A549 (cell line): ENCODE data around the gene RGS14. TPM values are rescaled to one million over a fixed set of nuclear protein-coding genes. Genes with fewer than 3 reads are reported as not detected.

Experiments used
- ATAC-seq, 2 experiments: fragments of 200-7000 bp in 1 of 2; fragments of >200 bp in 1 of 2; cut with Nextera tagmentation in 1 of 2; cut with Tn5 transposase in 1 of 2; 3 replicates each; pipeline versions ENCODE4 v1.8.0 to v1.9.1; 2018 to 2020; ENCODE audit warnings: mild to moderate bottlenecking in 1 of 2, moderate library complexity in 1 of 2
- CTCF ChIA-PET: fragments of 300-600 bp; sonication (Branson Sonifier 250); formaldehyde crosslinking; extraction: SDS; loops from one replicate; lab custom pipeline; 2021; ENCODE audit warnings: antibody characterized with exemption, inconsistent platforms; lab: Yijun Ruan, JAX
- POLR2A ChIA-PET: fragments of 350-600 bp; formaldehyde crosslinking; extraction: SDS; loops from one replicate; lab custom pipeline; 2021; ENCODE audit warnings: antibody characterized with exemption, inconsistent platforms; lab: Yijun Ruan, JAX
- DNase-seq, 2 experiments: peaks; one replicate each; pipeline versions ENCODE4 v3.0.0 to v3.0.0-alpha.2; 2011 to 2016; ENCODE audit warnings: low read depth in 1 of 2, low spot score in 1 of 2
- FAIRE-seq: peaks from 2 replicates; lab custom pipeline; 2011; peaks lifted over from hg19 to GRCh38; lab: Jason Lieb, UNC
- H3K27ac ChIP-seq, 2 experiments: fragments of >200 bp; sonication (Bioruptor Twin); formaldehyde crosslinking; 3 replicates each; pipeline ENCODE4 v1.5.1; 2016 to 2017
- H3K4me1 ChIP-seq: fragments of >200 bp; sonication (Bioruptor Twin); formaldehyde crosslinking; 3 replicates; pipeline ENCODE4 v1.6.1; 2016
- H3K4me2 ChIP-seq: fragments of >200 bp; sonication (Bioruptor Twin); formaldehyde crosslinking; 3 replicates; pipeline ENCODE4 v1.6.1; 2016
- H3K4me3 ChIP-seq: fragments of >200 bp; sonication (Bioruptor Twin); formaldehyde crosslinking; 3 replicates; pipeline ENCODE4 v1.5.1; 2016
- H3K9me3 ChIP-seq: fragments of >200 bp; sonication (Bioruptor Twin); formaldehyde crosslinking; 3 replicates; pipeline ENCODE4 v1.6.1; 2016
- ATOH8 ChIP-seq: fragments of 250-450 bp; sonication (Bioruptor Pico); IDR thresholded peaks from 2 replicates; pipeline ENCODE4 v1.5.0; 2020; ENCODE audit warnings: low read depth, mild to moderate bottlenecking, moderate library complexity
- BHLHE40 ChIP-seq: IDR thresholded peaks from 2 replicates; pipeline ENCODE4 v1.6.1; 2012; ENCODE audit warnings: low read depth, low read length, inconsistent platforms
- CBX2 ChIP-seq: fragments of 200-600 bp; sonication (generic); IDR thresholded peaks from 2 replicates; pipeline ENCODE4 v1.6.1; 2016; ENCODE audit warnings: low read depth, mild to moderate bottlenecking, borderline replicate concordance
- CBX8 ChIP-seq: fragments of 200-600 bp; sonication (generic); IDR thresholded peaks from 2 replicates; pipeline ENCODE4 v1.6.1; 2016
- CEBPB ChIP-seq, 2 experiments: fragments of >200 bp in 1 of 2; sonication (Bioruptor Twin) in 1 of 2; formaldehyde crosslinking in 1 of 2; IDR thresholded peaks; 2 replicates each; pipeline ENCODE4 v1.6.1; 2012 to 2016
- CHD2 ChIP-seq: fragments of 150-350 bp; IDR thresholded peaks from 2 replicates; pipeline ENCODE4 v1.6.1; 2014; ENCODE audit warnings: low read length; ENCODE audit not compliant: partially characterized antibody
- CHD4 ChIP-seq: fragments of 200-600 bp; sonication (generic); IDR thresholded peaks from 2 replicates; pipeline ENCODE4 v1.6.1; 2016; ENCODE audit warnings: antibody characterized with exemption, mild to moderate bottlenecking, borderline replicate concordance
- CTCF ChIP-seq: fragments of >200 bp; sonication (Bioruptor Twin); formaldehyde crosslinking; IDR thresholded peaks from 3 replicates; pipeline ENCODE4 v1.5.1; 2016
- EHF ChIP-seq: fragments of 250-450 bp; sonication (Bioruptor Pico); IDR thresholded peaks from 2 replicates; pipeline ENCODE4 v1.5.0; 2020; ENCODE audit warnings: mild to moderate bottlenecking
- ELK1 ChIP-seq: fragments of 150-350 bp; IDR thresholded peaks from 2 replicates; pipeline ENCODE4 v1.6.1; 2014; ENCODE audit warnings: low read depth, mild to moderate bottlenecking, low read length
- EP300 ChIP-seq, 2 experiments: fragments of >200 bp; sonication (Bioruptor Twin); formaldehyde crosslinking; IDR thresholded peaks; 2 replicates in 1 of 2; 3 replicates in 1 of 2; pipeline ENCODE4 v1.6.1; 2016 to 2017
- HDAC2 ChIP-seq: fragments of 200-600 bp; sonication (generic); IDR thresholded peaks from 2 replicates; pipeline ENCODE4 v1.6.1; 2016
- HOXB13 ChIP-seq: fragments of 250-450 bp; sonication (Bioruptor Pico); IDR thresholded peaks from 2 replicates; pipeline ENCODE4 v1.5.0; 2020; ENCODE audit warnings: low read depth, mild to moderate bottlenecking, moderate library complexity
- MYC ChIP-seq: IDR thresholded peaks from 2 replicates; pipeline ENCODE4 v1.6.1; 2012; ENCODE audit warnings: mild to moderate bottlenecking, inconsistent platforms, low read length, improper control_type of control experiment, borderline replicate concordance
- NPAS2 ChIP-seq: fragments of 250-450 bp; sonication (Bioruptor Pico); IDR thresholded peaks from 2 replicates; pipeline ENCODE4 v1.8.0; 2022; ENCODE audit warnings: mild to moderate bottlenecking, moderate library complexity, borderline replicate concordance
- PBX3 ChIP-seq: IDR thresholded peaks from 2 replicates; pipeline ENCODE4 v1.6.1; 2012
- PHF8 ChIP-seq: fragments of 200-600 bp; sonication (generic); IDR thresholded peaks from 2 replicates; pipeline ENCODE4 v1.6.1; 2016; ENCODE audit warnings: low read depth, mild to moderate bottlenecking, antibody characterized with exemption, moderate library complexity, borderline replicate concordance
- POLR2AphosphoS2 ChIP-seq: conservative IDR thresholded peaks from 2 replicates; pipeline ENCODE4 v1.6.1; 2012; ENCODE audit warnings: low read length, improper control_type of control experiment, inconsistent platforms
- RARB ChIP-seq: fragments of 250-450 bp; sonication (Bioruptor Pico); IDR thresholded peaks from 2 replicates; pipeline ENCODE4 v1.8.0; 2021; ENCODE audit warnings: mild to moderate bottlenecking, moderate library complexity
- REST ChIP-seq: fragments of 200-600 bp; sonication (generic); IDR thresholded peaks from 2 replicates; pipeline ENCODE4 v1.6.1; 2016; ENCODE audit warnings: antibody characterized with exemption, mild to moderate bottlenecking, moderate library complexity
- RNF2 ChIP-seq: fragments of 200-600 bp; sonication (generic); IDR thresholded peaks from 2 replicates; pipeline ENCODE4 v1.6.1; 2016; ENCODE audit warnings: low read depth, mild to moderate bottlenecking, antibody characterized with exemption, moderate library complexity, borderline replicate concordance
- SMC3 ChIP-seq: fragments of >200 bp; sonication (Bioruptor Twin); formaldehyde crosslinking; IDR thresholded peaks from 3 replicates; pipeline ENCODE4 v1.6.1; 2018; ENCODE audit warnings: inconsistent platforms
- TP53 ChIP-seq: fragments of 250-450 bp; sonication (Bioruptor Pico); IDR thresholded peaks from 2 replicates; pipeline ENCODE4 v1.5.0; 2021; ENCODE audit warnings: mild to moderate bottlenecking, moderate library complexity
- ZNF302 ChIP-seq: fragments of 250-450 bp; sonication (Bioruptor Pico); IDR thresholded peaks from 2 replicates; pipeline ENCODE4 v1.9.0; 2021; ENCODE audit warnings: inconsistent platforms, mild to moderate bottlenecking, moderate library complexity
- WGBS: methylation state at CpG from one replicate; pipeline ENCODE4 v1.1.6; 2017; ENCODE audit errors: missing lambda C conversion rate; 5-methylcytosine and 5-hydroxymethylcytosine counted together
- polyA plus RNA-seq, 4 experiments: library from polyadenylated mRNA; depleted of rRNA in 3 of 4; stranded (reverse); fragments of >200 nt; fragmentation: RNase III in 1 of 4; extraction: RNeasy Plus Mini Kit Qiagen cat#74134 plus additional on column Dnase treatment in 1 of 4; gene quantifications; 2 replicates in 3 of 4; 3 replicates in 1 of 4; pipeline ENCODE4 v1.2.3, GENCODE V29; 2011 to 2017

RGS14 gene
- polyA plus RNA-seq, 2 of the 4 experiments (the other 2 are of a cell fraction): 3.9 to 8.4 TPM

GRCh38 chr5:177403102-177403791, 45.5 kb downstream of the RGS14 start:
- H3K27ac ChIP-seq: peak overlapping the region; percentile 83 to 92
- CTCF ChIA-PET: interaction anchor here (0.6 to 43.1 kb wide), 31 partner anchors 7 to 292 kb away, joined by 3 to 1107 read pairs (median 11); partner anchors contain the start of genes DBN1, GRK6, LMAN2 and PDLIM7

GRCh38 chr5:177403792-177404640, 46.3 kb downstream of the RGS14 start:
- Histone ChIP-seq H3K4me1 (peaks cover 11% of the 10 kb centered on the region; the same call in 2 of the 3 replicates), H3K4me3 (peak overlapping the region; percentile 60), H3K4me2 (peak overlapping the region; percentile 97), H3K27ac (peak overlapping the region; percentile 83 to 92), H3K9me3 (no peaks in the 10 kb centered on the region)
- POLR2A ChIA-PET: interaction anchor here (0.6 to 3.9 kb wide), 13 partner anchors 11 to 94 kb away, joined by 3 to 37 read pairs (median 5); partner anchors contain the start of genes GRK6, LMAN2, PDLIM7 and PRR7
- WGBS: under 1% methylated on average over 17 of the region's 93 CpGs
- ATAC-seq: peak; percentile 76 to 91
- CTCF ChIA-PET: interaction anchor here (0.7 to 43.1 kb wide), 36 partner anchors 12 to 384 kb away, joined by 3 to 1107 read pairs (median 6); partner anchors contain the start of genes DBN1, GRK6, LMAN2 and PDLIM7
- peak; percentile 87 to 95 for DNase-seq
- no peak for FAIRE-seq
- peak; percentile 85; the same call in 1 of the 2 replicates for TF ChIP-seq MYC
- no peak for TF ChIP-seq EP300 (IDR thresholded peaks at IDR 0.05)
- no peak for TF ChIP-seq REST
- no peak for TF ChIP-seq CEBPB (IDR thresholded peaks at IDR 0.05)
- no peak for TF ChIP-seq CBX8
- TF ChIP-seq HDAC2: no peak
- TF ChIP-seq BHLHE40: 0 out of 2 replicates have a peak, but pooled peaks have one; percentile 29
- TF ChIP-seq ATOH8 (CRISPR knock-in tag): no peak
- TF ChIP-seq TP53 (CRISPR knock-in tag): no peak
- TF ChIP-seq NPAS2 (CRISPR knock-in tag): no peak
- no peak for TF ChIP-seq CBX2
- no peak for TF ChIP-seq ZNF302 (CRISPR knock-in tag)
- no peak for TF ChIP-seq EHF (CRISPR knock-in tag)
- peak; percentile 71 for TF ChIP-seq CTCF

More at GRCh38 chr5:177403102-177403791, 45.5 kb downstream of the RGS14 start:
- no peak for TF ChIP-seq MYC
- TF ChIP-seq CEBPB (IDR thresholded peaks at IDR 0.05): no peak
- TF ChIP-seq RARB: no peak
- TF ChIP-seq CHD2: no peak
- peak; percentile 62; the same call in 1 of the 2 replicates for TF ChIP-seq RNF2
- TF ChIP-seq ELK1: no peak
- 0 out of 2 replicates have a peak, but pooled peaks have one; percentile 33 for TF ChIP-seq CHD4
- TF ChIP-seq SMC3: no peak
- no peak for TF ChIP-seq POLR2AphosphoS2
- TF ChIP-seq PBX3: no peak
- no peak for TF ChIP-seq HOXB13 (CRISPR knock-in tag)
- TF ChIP-seq PHF8: no peak
- TF ChIP-seq CBX2: no peak
- Histone ChIP-seq H3K4me1 (peaks cover 11% of the 10 kb centered on the region; the same call in 2 of the 3 replicates), H3K9me3 (no peaks in the 10 kb centered on the region), H3K4me2 (peak overlapping the region; percentile 97), H3K4me3 (peak overlapping the region; percentile 60)
- WGBS: 2% methylated on average over 30 of the region's 61 CpGs
- peak; percentile 54 to 59 for DNase-seq
- POLR2A ChIA-PET: interaction anchor here (0.8 to 3.9 kb wide), 12 partner anchors 11 to 94 kb away, joined by 3 to 37 read pairs (median 5); partner anchors contain the start of genes GRK6, LMAN2 and PDLIM7
- FAIRE-seq: no peak
- peak; percentile 54 to 66 for ATAC-seq
